IPS-20b (cell line): ENCODE results near the gene ACAP2.

Experiments used
- H3K27ac ChIP-seq: one replicate; pipeline ENCODE4 v1.5.1; 2013; ENCODE audit warnings: low read length
- H3K27me3 ChIP-seq: 2 replicates; pipeline ENCODE4 v1.6.1; 2013; ENCODE audit warnings: mild to moderate bottlenecking, low read length, inconsistent platforms; ENCODE audit not compliant: insufficient read depth
- H3K36me3 ChIP-seq: 2 replicates; pipeline ENCODE4 v1.6.1; 2013; ENCODE audit warnings: low read depth, mild to moderate bottlenecking, inconsistent platforms, low read length, moderate library complexity; ENCODE audit not compliant: insufficient read depth
- H3K4me1 ChIP-seq: 2 replicates; pipeline ENCODE4 v1.6.1; 2013; ENCODE audit warnings: mild to moderate bottlenecking, control low read depth, inconsistent platforms, low read length, moderate library complexity; ENCODE audit not compliant: insufficient read depth
- H3K4me3 ChIP-seq: 2 replicates; pipeline ENCODE4 v1.5.1; 2013; ENCODE audit warnings: mild to moderate bottlenecking, low read length, inconsistent platforms
- H3K9ac ChIP-seq: 2 replicates; pipeline ENCODE4 v1.6.1; 2013; ENCODE audit warnings: low read depth, mild to moderate bottlenecking, inconsistent platforms, low read length, moderate library complexity
- H3K9me3 ChIP-seq: 2 replicates; pipeline ENCODE4 v1.6.1; 2013; ENCODE audit warnings: mild to moderate bottlenecking, low read depth, low read length, inconsistent platforms; ENCODE audit not compliant: insufficient read depth

ACAP2 gene

DNA sequence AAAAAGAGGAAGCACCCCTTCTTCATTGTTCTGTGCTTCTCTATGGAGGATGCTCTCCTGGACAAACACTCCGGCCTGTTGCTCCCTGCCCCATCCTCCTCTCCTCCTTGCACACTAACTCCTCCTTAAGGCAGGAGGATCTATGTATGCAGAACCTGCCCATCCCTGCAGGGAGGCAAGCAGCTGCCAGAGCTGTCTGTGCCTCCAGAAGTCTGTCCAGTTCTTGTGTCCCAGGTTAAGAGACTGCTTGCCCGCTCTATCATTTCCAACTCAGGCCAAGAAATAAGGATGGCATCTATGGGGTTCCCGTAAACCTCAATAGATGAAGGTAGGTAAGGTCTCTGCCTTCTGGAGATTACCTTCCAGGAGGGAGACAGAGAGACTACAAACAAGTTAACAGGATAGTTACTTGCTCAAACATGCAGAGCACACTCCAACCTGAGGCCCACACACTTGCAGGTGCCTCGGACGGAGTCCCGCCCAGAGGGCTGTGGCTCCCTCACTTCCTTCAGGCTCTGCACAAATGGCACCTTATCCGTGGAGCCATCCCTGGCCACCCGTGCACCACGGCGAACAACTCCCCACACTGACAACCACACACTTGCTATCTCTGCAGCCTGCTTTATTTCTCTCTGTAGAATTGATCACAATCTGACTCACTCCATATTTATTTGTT, 178.8 kb downstream of the ACAP2 start:
- H3K27me3 ChIP-seq = no peaks in the 10 kb centered on the region
- H3K9me3 ChIP-seq = no peaks in the 10 kb centered on the region
- no peak overlapping the region for H3K27ac ChIP-seq
- peaks cover 3% of the 10 kb centered on the region; the same call in 1 of the 2 replicates for H3K4me1 ChIP-seq
- no peak overlapping the region for H3K4me3 ChIP-seq
- H3K36me3 ChIP-seq = peaks cover 35% of the 10 kb centered on the region
- no peak overlapping the region for H3K9ac ChIP-seq

DNA sequence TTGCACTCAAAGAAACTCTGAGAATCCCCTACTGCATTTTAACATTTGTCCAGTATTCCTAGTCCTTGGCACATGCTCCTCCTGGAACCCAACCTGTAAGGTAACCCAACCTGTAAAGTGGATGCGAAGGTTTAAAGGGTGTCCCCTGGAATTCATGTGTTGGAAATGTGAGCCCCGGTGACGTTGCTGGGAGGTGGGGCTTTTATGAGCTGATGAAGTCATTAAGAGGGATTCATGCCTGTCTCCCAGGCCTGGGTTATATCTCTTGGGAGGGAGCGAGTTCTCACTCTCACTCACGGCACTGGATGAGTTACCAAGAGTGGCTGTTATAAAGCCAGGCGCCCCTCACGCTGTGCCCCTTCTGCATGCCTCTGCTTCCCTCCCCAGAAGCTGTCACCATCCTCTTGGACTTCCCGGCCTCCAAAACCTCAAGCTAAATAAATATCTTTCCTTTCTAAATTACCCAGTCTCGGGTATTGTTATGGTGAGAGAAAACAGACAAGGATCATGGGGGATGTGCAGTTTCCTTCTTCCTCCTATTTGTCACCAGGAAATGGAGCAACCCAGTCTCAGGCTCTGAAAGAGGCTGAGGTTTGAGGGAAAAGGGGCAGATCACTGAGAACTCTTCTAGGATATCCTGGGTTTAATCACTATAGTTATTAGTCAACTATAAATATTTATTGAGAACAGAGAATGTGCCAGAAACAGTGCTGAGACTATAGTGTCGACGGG, 179.5 kb downstream of the ACAP2 start:
- peaks cover 10% of the 10 kb centered on the region; the same call in 1 of the 2 replicates for H3K4me1 ChIP-seq
- no peaks in the 10 kb centered on the region for H3K9me3 ChIP-seq
- no peaks in the 10 kb centered on the region for H3K27me3 ChIP-seq
- no peak overlapping the region for H3K27ac ChIP-seq
- no peak overlapping the region for H3K9ac ChIP-seq
- H3K36me3 ChIP-seq = peaks cover 30% of the 10 kb centered on the region
- no peak overlapping the region for H3K4me3 ChIP-seq

DNA sequence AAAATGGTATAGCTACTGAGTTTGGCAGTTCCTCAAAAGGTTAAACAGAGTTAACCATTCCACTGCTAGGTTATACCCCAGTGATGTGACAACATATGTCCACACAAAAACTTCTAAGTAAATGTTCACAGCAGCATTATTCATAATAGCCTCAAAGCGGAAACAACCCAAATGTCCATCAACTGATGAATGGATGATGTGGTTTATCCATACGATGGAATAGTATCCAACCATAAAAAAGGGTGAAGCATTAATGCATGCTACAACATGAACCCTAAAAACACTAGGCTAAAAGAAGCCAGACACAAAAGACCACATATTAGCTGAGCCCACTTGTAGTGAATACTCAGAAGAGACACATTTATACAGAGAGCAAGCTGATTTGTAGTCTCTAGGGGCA, 180.9 kb downstream of the ACAP2 start:
- Histone ChIP-seq H3K27ac (no peak overlapping the region), H3K9ac (no peak overlapping the region), H3K9me3 (no peaks in the 10 kb centered on the region), H3K27me3 (no peaks in the 10 kb centered on the region), H3K4me3 (no peak overlapping the region), H3K4me1 (peaks cover 17% of the 10 kb centered on the region; the same call in 1 of the 2 replicates), H3K36me3 (peaks cover 21% of the 10 kb centered on the region)

DNA sequence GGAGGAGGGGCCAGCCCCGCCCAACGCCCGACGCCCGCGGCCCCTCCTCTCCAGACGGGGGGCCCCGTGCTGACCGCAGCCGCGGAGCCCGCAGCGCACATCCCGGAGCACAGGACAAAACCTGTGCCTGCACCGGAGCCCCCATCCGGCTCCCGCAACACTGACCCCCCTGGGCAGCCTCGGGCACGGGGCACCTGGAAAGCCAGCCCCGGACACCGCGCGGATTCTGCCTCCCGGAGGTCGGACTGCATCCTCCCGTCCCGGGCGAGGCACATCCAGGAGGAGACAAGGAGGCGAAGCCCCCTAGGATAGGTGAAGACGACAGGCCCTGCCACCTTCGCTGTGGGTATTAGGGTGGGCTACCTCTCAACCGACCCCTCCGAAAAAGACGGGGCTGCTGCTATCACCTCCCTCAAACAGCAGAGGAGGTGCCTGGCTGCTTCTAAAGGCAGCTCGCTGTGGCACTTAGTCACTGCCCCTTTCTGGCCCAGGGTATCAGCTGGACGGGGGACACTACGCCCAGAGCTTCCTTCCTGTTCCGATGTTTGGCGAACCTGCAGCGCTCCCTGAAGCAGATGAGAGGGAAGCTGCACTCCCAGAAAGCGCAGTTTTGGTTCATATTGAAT, 182.4 kb downstream of the ACAP2 start:
- peak overlapping the region; percentile 60; the same call in 1 of the 2 replicates for H3K9ac ChIP-seq
- H3K27ac ChIP-seq = no peak overlapping the region
- H3K4me1 ChIP-seq = peaks cover 17% of the 10 kb centered on the region; the same call in 1 of the 2 replicates

DNA sequence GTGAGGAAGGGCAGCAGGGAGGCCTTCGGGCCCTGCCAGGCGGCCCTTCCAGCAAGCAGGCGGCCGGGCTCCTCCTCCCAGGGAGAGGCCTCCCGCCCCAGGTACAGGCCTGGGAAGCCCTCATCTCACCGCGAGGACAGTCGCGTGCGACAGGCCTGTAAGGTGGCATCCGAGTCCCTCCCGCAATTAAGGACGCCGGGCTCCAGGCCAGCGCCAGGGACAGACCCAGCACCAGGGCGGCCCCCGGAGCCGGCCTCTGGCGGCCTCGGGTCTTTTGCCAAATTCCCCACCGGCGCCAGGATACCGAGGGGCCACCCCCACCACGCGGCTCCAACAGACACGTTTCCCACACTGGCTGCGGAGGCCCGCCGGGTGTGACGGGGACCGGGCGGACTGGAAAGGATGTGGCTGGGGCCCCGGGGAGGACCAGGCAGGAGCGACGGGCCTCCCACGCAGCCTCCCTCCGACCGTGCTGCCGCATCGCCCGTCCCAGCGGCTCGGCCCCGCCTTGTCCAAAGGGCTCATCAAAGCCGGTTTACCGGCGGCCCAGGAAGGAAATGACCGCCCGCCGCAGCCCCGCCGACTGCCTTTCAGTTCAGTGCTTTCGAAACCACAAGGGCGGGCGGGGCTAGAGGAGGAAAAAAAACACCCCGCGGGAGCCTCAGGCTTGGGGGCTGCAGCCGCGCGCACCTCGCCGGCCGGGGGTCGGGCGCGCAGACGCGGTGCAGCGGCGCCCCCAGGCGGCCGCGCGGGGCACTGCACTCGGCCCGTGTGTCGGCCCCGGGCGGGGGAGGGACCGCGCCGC, 183.1 kb downstream of the ACAP2 start:
- peaks cover 6% of the 10 kb centered on the region for H3K36me3 ChIP-seq
- H3K9me3 ChIP-seq = no peaks in the 10 kb centered on the region
- H3K27me3 ChIP-seq = no peaks in the 10 kb centered on the region
- H3K4me3 ChIP-seq = peak overlapping the region; percentile 83; the same call in 1 of the 2 replicates
- peak overlapping the region; percentile 66; the same call in 1 of the 2 replicates for H3K9ac ChIP-seq
- peaks cover 21% of the 10 kb centered on the region; the same call in 1 of the 2 replicates for H3K4me1 ChIP-seq
- H3K27ac ChIP-seq = no peak overlapping the region

More for the DNA sequence above, 182.4 kb downstream of the ACAP2 start:
- Histone ChIP-seq H3K27me3 (no peaks in the 10 kb centered on the region), H3K9me3 (no peaks in the 10 kb centered on the region), H3K4me3 (peak overlapping the region; percentile 83), H3K36me3 (peaks cover 7% of the 10 kb centered on the region)

DNA sequence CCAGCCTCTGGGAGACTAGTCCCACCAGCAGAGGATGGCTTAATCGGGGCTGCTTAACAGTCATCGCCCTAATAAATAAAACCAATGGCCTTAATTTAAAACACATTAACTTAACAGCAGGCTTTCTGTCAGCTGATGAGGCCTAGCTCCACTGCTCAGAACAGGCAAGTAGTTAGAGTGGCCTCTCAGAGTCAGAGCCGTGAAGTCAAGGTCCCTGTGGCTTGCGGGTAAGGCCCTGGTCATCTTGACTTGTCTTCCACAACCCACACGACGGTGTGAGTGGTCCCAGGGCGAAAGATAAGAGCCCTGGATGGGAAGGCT, 183.7 kb downstream of the ACAP2 start:
- no peak overlapping the region for H3K27ac ChIP-seq
- peak overlapping the region; percentile 66; the same call in 1 of the 2 replicates for H3K9ac ChIP-seq

DNA sequence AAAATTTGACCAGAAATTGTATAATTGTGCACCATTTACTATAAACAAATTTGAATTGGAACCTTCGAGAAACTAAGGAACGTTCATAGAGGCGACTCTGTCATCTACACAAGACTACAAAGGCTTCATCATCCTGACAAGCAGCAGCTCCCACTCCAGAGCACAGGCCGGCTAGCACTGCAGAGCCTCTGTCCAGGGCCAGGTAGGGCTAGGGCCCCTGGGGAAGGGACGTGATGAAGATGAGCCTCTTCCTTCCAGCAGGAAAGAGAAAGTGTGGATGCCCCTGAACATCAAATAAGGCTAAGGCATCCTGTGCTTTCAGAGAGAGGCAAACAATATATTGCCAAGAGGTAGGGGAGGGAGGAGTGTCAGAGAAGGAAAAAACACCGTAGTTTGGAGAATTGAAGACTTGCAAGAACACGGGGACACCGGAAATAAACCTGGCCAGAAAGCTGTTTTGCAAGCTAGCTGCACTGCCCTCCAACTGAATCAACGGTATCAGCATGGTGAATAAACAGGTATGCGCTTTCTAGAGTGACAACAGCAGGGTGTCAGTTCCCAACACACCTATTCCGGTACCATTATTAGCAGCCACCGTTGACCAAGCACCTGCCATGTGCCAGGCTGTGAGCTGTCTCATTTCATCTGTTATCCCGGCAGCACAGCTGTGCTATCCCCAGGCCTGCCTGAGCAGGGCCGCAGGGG, 184.2 kb downstream of the ACAP2 start:
- no peak overlapping the region for H3K27ac ChIP-seq
- H3K27me3 ChIP-seq = no peaks in the 10 kb centered on the region
- no peaks in the 10 kb centered on the region for H3K9me3 ChIP-seq
- H3K4me3 ChIP-seq = peak overlapping the region; percentile 63; the same call in 1 of the 2 replicates
- no peak overlapping the region; the same call in 1 of the 2 replicates for H3K9ac ChIP-seq
- H3K4me1 ChIP-seq = peaks cover 23% of the 10 kb centered on the region; the same call in 1 of the 2 replicates
- peaks cover 6% of the 10 kb centered on the region for H3K36me3 ChIP-seq

More for the DNA sequence above, 183.7 kb downstream of the ACAP2 start:
- Histone ChIP-seq H3K27me3 (no peaks in the 10 kb centered on the region), H3K4me3 (peak overlapping the region; percentile 63; the same call in 1 of the 2 replicates), H3K4me1 (peaks cover 23% of the 10 kb centered on the region; the same call in 1 of the 2 replicates), H3K36me3 (peaks cover 6% of the 10 kb centered on the region), H3K9me3 (no peaks in the 10 kb centered on the region)

DNA sequence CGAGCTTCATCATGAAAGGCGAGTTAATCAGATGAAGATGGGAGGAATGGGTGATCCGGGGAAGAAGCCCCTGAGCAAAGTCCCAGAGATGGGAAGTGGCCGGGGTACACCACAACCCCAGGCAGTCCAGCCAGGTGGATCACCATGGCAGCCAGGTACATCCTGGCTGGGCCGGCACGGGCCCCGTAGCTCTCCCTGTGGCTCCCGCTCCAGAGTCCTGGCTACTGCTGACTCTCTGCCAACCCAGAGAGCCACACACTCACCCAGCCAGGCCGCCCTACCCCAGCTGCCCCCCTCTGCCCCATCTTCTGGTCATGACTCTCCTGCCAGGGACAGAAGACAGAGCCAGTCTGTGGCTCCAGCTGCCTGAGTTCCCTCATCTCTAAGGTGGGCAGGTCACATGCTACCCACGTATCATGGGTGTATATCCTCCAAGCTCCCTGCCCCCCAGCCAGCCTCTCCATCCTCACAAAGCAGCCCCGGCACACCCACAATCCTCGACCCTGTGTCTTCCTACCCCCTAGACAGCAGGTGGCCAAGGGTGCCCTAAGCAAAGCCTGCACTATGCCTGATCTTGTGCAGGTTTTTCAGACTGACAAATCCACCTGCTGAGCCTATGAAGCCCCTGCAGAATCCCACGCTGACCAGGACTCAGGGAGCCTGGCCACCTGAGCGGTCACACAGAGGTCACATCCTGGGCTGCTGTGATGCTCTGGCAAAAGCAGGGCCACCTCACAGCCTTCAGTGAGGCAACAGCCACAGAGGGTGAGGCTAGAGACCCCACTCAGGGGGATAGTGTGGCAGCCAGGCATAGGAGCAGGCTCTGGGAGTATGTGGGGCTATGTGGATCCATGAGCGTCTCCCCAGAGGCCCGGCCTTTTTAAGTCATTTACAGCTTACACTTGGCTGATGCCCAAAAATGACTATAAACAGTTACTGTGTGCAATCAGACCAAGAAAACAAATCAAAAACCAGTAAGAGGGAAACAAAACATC, 185.1 kb downstream of the ACAP2 start:
- peaks cover under 1% of the 10 kb centered on the region; the same call in 1 of the 2 replicates for H3K36me3 ChIP-seq

DNA sequence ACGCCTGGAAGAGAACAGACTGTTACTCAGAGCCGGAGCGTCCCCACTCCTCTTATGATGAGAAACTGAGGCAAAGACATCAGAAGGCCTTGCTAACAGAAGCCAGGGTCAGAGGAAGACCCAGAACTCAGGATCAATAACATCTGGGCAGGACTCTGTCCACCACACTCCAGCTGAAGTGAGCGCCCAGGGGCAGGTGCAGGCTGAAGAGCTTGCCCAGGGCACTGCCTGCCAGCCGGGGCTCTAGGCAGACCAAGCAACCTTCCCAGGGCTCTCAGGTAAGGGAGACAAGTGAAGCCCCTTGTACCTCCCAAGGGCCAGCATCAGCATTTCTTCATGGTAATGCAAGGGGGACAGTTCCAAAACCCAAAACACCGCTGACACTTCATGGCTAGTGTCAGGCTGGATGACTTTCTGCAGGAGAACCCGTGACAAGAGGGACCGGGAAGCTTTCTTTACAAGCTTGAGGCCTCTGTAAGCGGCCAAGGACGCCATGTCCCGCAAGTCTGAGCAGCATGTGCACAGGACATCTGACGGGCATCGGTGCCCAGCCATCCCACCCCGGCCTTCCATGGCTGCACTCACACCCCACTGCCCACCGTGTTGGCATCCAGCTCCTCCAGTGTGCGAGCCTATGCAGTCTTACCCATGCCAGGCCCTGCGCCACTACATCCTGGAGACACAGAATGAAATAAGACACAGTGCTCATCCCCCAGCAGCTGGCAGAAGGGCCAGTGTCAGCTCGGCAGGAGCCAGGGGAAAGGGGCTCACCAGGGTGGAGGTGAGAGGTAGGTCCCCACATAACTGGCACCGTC, 186.0 kb downstream of the ACAP2 start:
- Histone ChIP-seq H3K9me3 (no peaks in the 10 kb centered on the region), H3K27ac (no peak overlapping the region), H3K4me1 (peaks cover 23% of the 10 kb centered on the region; the same call in 1 of the 2 replicates), H3K27me3 (no peaks in the 10 kb centered on the region), H3K36me3 (no peaks in the 10 kb centered on the region), H3K9ac (no peak overlapping the region), H3K4me3 (no peak overlapping the region)

More for the DNA sequence above, 185.1 kb downstream of the ACAP2 start:
- Histone ChIP-seq H3K27ac (no peak overlapping the region), H3K27me3 (no peaks in the 10 kb centered on the region), H3K9me3 (no peaks in the 10 kb centered on the region), H3K4me1 (peaks cover 23% of the 10 kb centered on the region; the same call in 1 of the 2 replicates), H3K4me3 (no peak overlapping the region), H3K9ac (no peak overlapping the region)
